Dermis microvascular lymphatic vessel endothelial cell (primary cell): Measurements from ENCODE around the gene KIF26B. TPM values are rescaled to one million over a fixed set of nuclear protein-coding genes. Genes with fewer than 3 reads are reported as not detected.
"Not testable (repeated sequence)": the region's sequence is repeated elsewhere in the genome, so short reads cannot be mapped to it uniquely, and the experiment has no call there.

Experiments used
- DNase-seq, 2 donors: peaks; one replicate each; pipeline versions ENCODE4 v3.0.0 to v3.0.0-alpha.2; 2010; ENCODE audit warnings: low read depth in 2 of 2
- total RNA-seq: library from RNA; depleted of rRNA; stranded (reverse); fragments of >200 nt; gene quantifications from 2 replicates; pipeline ENCODE4 v1.2.1, GENCODE V29; 2014

The KIF26B gene
- total RNA-seq, 1 donor from 2014 or later, result 1.3 TPM

- DNase-seq, result no peak
Measured at GRCh38 chr1:245622332-245623014, 467.7 kb downstream of the KIF26B start.

GRCh38 chr1:245641384-245641783 lies 486.6 kb downstream of the KIF26B start:
- DNase-seq, result no peak

- DNase-seq, result no peak
Measured at GRCh38 chr1:245645406-245645805, 490.6 kb downstream of the KIF26B start.

- DNase-seq, result no peak
Measured at GRCh38 chr1:245645894-245646293, 491.1 kb downstream of the KIF26B start.

GRCh38 chr1:245648749-245649522 lies 494.2 kb downstream of the KIF26B start:
- no peak for DNase-seq

GRCh38 chr1:245649666-245650065 lies 494.9 kb downstream of the KIF26B start:
- DNase-seq, result no peak

GRCh38 chr1:245650441-245650960 lies 495.7 kb downstream of the KIF26B start:
- no peak for DNase-seq

- DNase-seq, result no peak
Measured at GRCh38 chr1:245651093-245651492, 496.3 kb downstream of the KIF26B start.

- no peak for DNase-seq
Measured at GRCh38 chr1:245652116-245652515, 497.3 kb downstream of the KIF26B start.

GRCh38 chr1:245652660-245653427 lies 498.1 kb downstream of the KIF26B start:
- no peak for DNase-seq

- no peak for DNase-seq
Measured at GRCh38 chr1:245654460-245655050, 499.8 kb downstream of the KIF26B start.

GRCh38 chr1:245656189-245656717 lies 501.5 kb downstream of the KIF26B start:
- DNase-seq, result no peak

- no peak for DNase-seq
Measured at GRCh38 chr1:245657371-245657770, 502.6 kb downstream of the KIF26B start.

- DNase-seq, result no peak
Measured at GRCh38 chr1:245663373-245663772, 508.6 kb downstream of the KIF26B start.

GRCh38 chr1:245663841-245664240 lies 509.1 kb downstream of the KIF26B start:
- no peak for DNase-seq

GRCh38 chr1:245666412-245666811 lies 511.6 kb downstream of the KIF26B start:
- DNase-seq, result no peak

- no peak for DNase-seq
Measured at GRCh38 chr1:245671349-245671748, 516.6 kb downstream of the KIF26B start.

- no peak for DNase-seq
Measured at GRCh38 chr1:245671966-245672767, 517.4 kb downstream of the KIF26B start.

- not testable (repeated sequence) for DNase-seq
Measured at GRCh38 chr1:245672836-245673656, 518.3 kb downstream of the KIF26B start.
